ENCODE results near the gene MTFR1L.

The MTFR1L gene

DNA sequence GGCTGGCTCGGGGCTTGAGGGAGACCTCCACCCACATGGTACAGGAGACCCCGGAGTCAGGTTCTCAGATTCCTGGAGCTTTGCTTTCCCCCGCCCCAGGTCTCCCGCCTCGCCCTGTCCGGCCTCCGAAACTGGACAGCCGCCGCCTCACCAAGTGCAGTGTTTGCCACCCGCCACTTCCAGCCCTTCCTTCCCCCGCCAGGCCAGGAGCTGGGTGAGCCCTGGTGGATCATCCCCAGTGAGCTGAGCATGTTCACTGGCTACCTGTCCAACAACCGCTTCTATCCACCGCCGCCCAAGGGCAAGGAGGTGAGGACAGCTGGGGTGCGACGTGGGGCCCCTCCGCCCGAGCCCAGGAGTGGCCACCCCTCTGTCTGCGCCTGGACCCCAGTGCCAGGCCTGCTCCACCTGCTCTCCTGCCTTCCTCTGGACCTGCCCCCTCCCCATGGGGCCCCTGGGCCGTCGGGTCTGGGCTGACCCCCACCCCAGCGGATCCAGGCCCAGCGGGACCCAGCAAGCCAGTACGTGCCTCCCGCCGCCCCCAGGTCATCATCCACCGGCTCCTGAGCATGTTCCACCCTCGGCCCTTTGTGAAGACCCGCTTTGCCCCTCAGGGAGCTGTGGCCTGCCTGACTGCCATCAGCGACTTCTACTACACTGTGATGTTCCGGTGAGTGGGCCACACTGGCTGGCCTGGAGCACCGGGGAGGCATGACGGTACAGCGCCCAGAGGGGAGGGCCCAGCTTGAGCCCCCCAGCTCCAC lies 11.1 kb upstream of the MTFR1L start:
- Histone ChIP-seq H3K27ac (ENCODE audit: low read depth, low read length, poor library complexity, severe bottlenecking) (no peak overlapping the region), H3K4me3 (ENCODE audit: low read depth, low read length, poor library complexity, severe bottlenecking) (no peak overlapping the region), H3K9ac (ENCODE audit: low read length) (no peak overlapping the region), H2AFZ (ENCODE audit: low read length) (no peak overlapping the region), H3K4me1 (ENCODE audit: insufficient read depth, low read length, severe bottlenecking) (peaks cover 15% of the 10 kb centered on the region), H3K79me2 (ENCODE audit: insufficient read depth, low read length) (no peaks in the 10 kb centered on the region), H3K36me3 (ENCODE audit: insufficient read depth, low read length) (no peaks in the 10 kb centered on the region), H3K27me3 (ENCODE audit: insufficient read depth, low read length) (no peaks in the 10 kb centered on the region), H4K20me1 (ENCODE audit: insufficient read depth, low read length) (no peaks in the 10 kb centered on the region), H3K4me2 (ENCODE audit: low read length) (no peak overlapping the region), H3F3A (ENCODE audit: insufficient read depth, low read length) (no peaks in the 10 kb centered on the region), H3K9me2 (ENCODE audit: low read depth, low read length) (no peaks in the 10 kb centered on the region), H3K9me3 (ENCODE audit: low read length) (no peaks in the 10 kb centered on the region)
- TF ChIP-seq, protein P1, sequence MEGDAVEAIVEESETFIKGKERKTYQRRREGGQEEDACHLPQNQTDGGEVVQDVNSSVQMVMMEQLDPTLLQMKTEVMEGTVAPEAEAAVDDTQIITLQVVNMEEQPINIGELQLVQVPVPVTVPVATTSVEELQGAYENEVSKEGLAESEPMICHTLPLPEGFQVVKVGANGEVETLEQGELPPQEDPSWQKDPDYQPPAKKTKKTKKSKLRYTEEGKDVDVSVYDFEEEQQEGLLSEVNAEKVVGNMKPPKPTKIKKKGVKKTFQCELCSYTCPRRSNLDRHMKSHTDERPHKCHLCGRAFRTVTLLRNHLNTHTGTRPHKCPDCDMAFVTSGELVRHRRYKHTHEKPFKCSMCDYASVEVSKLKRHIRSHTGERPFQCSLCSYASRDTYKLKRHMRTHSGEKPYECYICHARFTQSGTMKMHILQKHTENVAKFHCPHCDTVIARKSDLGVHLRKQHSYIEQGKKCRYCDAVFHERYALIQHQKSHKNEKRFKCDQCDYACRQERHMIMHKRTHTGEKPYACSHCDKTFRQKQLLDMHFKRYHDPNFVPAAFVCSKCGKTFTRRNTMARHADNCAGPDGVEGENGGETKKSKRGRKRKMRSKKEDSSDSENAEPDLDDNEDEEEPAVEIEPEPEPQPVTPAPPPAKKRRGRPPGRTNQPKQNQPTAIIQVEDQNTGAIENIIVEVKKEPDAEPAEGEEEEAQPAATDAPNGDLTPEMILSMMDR (IDR thresholded peaks at IDR 0.05; ENCODE audit: low read length), result no peak
- no peak for TF ChIP-seq EZH2 (IDR thresholded peaks at IDR 0.05; ENCODE audit: borderline replicate concordance, low read length)

DNA sequence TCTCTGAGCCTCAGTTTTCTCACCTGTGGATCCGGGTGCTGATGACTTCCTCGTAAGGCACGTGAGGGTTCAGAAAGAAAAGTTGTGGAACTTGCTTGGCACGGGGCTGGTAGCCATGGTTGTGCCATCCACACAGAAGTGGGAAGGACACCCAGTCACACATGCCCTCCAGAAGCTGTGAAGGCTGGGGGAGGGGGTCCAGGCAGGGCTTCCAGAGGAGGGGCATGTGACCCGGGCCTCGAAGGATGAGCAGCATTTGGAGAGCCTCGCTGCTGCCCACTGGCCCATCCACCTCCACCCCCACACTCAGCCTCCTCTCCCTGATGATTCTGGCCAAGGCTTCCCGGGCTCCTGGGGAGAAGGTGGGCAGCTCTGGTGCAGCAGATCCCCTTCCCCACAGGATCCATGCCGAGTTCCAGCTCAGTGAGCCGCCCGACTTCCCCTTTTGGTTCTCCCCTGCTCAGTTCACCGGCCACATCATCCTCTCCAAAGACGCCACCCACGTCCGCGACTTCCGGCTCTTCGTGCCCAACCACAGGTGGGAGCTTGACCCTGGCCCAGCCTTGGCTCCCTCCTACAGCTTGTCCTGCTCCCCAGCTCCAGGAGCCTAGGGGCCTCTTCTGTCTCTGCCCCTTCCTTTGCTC lies 10.3 kb upstream of the MTFR1L start:
- H3K9me3 ChIP-seq (ENCODE audit: low read length), result no peaks in the 10 kb centered on the region
- no peaks in the 10 kb centered on the region for H3F3A ChIP-seq (ENCODE audit: insufficient read depth, low read length)
- TF ChIP-seq, protein P1 (IDR thresholded peaks at IDR 0.05; ENCODE audit: low read length), result no peak
- TF ChIP-seq EZH2 (IDR thresholded peaks at IDR 0.05; ENCODE audit: borderline replicate concordance, low read length), result no peak
- peaks cover 15% of the 10 kb centered on the region for H3K4me1 ChIP-seq (ENCODE audit: insufficient read depth, low read length, severe bottlenecking)
- H3K36me3 ChIP-seq (ENCODE audit: insufficient read depth, low read length), result no peaks in the 10 kb centered on the region
- H4K20me1 ChIP-seq (ENCODE audit: insufficient read depth, low read length), result no peaks in the 10 kb centered on the region
- H2AFZ ChIP-seq (ENCODE audit: low read length), result no peak overlapping the region
- no peaks in the 10 kb centered on the region for H3K27me3 ChIP-seq (ENCODE audit: insufficient read depth, low read length)
- H3K9me2 ChIP-seq (ENCODE audit: low read depth, low read length), result no peaks in the 10 kb centered on the region
- no peaks in the 10 kb centered on the region for H3K79me2 ChIP-seq (ENCODE audit: insufficient read depth, low read length)
- H3K27ac ChIP-seq (ENCODE audit: low read depth, low read length, poor library complexity, severe bottlenecking), result no peak overlapping the region
- no peak overlapping the region; the same call in 1 of the 2 replicates for H3K9ac ChIP-seq (ENCODE audit: low read length)
- H3K4me2 ChIP-seq (ENCODE audit: low read length), result peak overlapping the region; percentile 29; the same call in 1 of the 2 replicates
- no peak overlapping the region for H3K4me3 ChIP-seq (ENCODE audit: low read depth, low read length, poor library complexity, severe bottlenecking)

DNA sequence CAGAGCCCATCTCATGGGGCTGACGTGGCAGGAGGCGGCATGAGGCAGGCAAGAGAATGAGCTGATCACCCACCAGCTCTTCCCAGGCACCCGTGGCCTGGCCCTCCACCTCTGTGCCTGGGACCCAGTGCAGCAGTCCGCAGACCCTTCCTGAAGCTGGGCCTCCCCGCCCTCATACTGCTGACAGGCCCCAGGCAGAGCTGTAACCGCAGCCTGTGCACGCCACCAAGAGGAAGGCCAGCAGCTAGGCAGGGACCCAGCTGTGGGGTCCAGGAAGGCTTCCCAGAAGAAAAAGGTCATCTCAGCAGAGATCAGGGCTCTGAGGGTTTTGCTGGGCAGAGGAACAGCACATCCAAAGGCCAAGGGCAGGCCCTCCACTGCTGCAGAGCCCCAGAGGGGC lies 9.8 kb upstream of the MTFR1L start:
- no peaks in the 10 kb centered on the region for H3K36me3 ChIP-seq (ENCODE audit: insufficient read depth, low read length)
- H3K9me3 ChIP-seq (ENCODE audit: low read length), result no peaks in the 10 kb centered on the region
- no peak overlapping the region for H3K4me3 ChIP-seq (ENCODE audit: low read depth, low read length, poor library complexity, severe bottlenecking)
- H3K79me2 ChIP-seq (ENCODE audit: insufficient read depth, low read length), result no peaks in the 10 kb centered on the region
- H3K4me1 ChIP-seq (ENCODE audit: insufficient read depth, low read length, severe bottlenecking), result peaks cover 15% of the 10 kb centered on the region
- H3K27me3 ChIP-seq (ENCODE audit: insufficient read depth, low read length), result no peaks in the 10 kb centered on the region
- no peak overlapping the region for H2AFZ ChIP-seq (ENCODE audit: low read length)
- peak overlapping the region; percentile 29; the same call in 1 of the 2 replicates for H3K4me2 ChIP-seq (ENCODE audit: low read length)
- no peak overlapping the region for H3K27ac ChIP-seq (ENCODE audit: low read depth, low read length, poor library complexity, severe bottlenecking)
- H3F3A ChIP-seq (ENCODE audit: insufficient read depth, low read length), result no peaks in the 10 kb centered on the region
- no peaks in the 10 kb centered on the region for H3K9me2 ChIP-seq (ENCODE audit: low read depth, low read length)
- no peaks in the 10 kb centered on the region for H4K20me1 ChIP-seq (ENCODE audit: insufficient read depth, low read length)
- no peak overlapping the region; the same call in 1 of the 2 replicates for H3K9ac ChIP-seq (ENCODE audit: low read length)
- no peak for TF ChIP-seq EZH2 (IDR thresholded peaks at IDR 0.05; ENCODE audit: borderline replicate concordance, low read length)
- TF ChIP-seq, protein P1 (IDR thresholded peaks at IDR 0.05; ENCODE audit: low read length), result peak; percentile 35
